Smooth muscle cell (in vitro differentiated cells): ENCODE data around the gene BAZ2B. TPM values are rescaled to one million over a fixed set of nuclear protein-coding genes. Genes with fewer than 3 reads are reported as not detected.
"Not testable (repeated sequence)": the region's sequence is repeated elsewhere in the genome, so short reads cannot be mapped to it uniquely, and the experiment has no call there.

Experiments used
- DNase-seq: peaks from one replicate; lab custom pipeline; 2025; ENCODE audit not compliant: unreplicated experiment; lab: John Stamatoyannopoulos, UW
- H2AFZ ChIP-seq: fragments of 200-600 bp; sonication (generic); 2 replicates; pipeline ENCODE4 v1.6.0; 2016; ENCODE audit warnings: antibody characterized with exemption, low read depth, mild to moderate bottlenecking
- H3F3A ChIP-seq: fragments of 200-600 bp; sonication (generic); 2 replicates; pipeline ENCODE4 v1.6.0; 2017; ENCODE audit warnings: antibody characterized with exemption, low read depth
- H3K27ac ChIP-seq: fragments of 200-600 bp; sonication (generic); 2 replicates; pipeline ENCODE4 v1.5.1; 2016; ENCODE audit warnings: low read depth, mild to moderate bottlenecking
- H3K27me3 ChIP-seq: fragments of 200-600 bp; sonication (generic); 2 replicates; pipeline ENCODE4 v1.6.1; 2016; ENCODE audit warnings: low read depth, mild to moderate bottlenecking
- H3K36me3 ChIP-seq: fragments of 200-600 bp; sonication (generic); 2 replicates; pipeline ENCODE4 v1.5.1; 2016; ENCODE audit warnings: low read depth
- H3K4me1 ChIP-seq: fragments of 200-600 bp; sonication (generic); 2 replicates; pipeline ENCODE4 v1.5.1; 2016; ENCODE audit warnings: low read depth
- H3K4me2 ChIP-seq: fragments of 200-600 bp; sonication (generic); 2 replicates; pipeline ENCODE4 v1.6.0; 2016; ENCODE audit warnings: mild to moderate bottlenecking
- H3K4me3 ChIP-seq: fragments of 200-600 bp; sonication (generic); 2 replicates; pipeline ENCODE4 v1.5.1; 2016; ENCODE audit warnings: mild to moderate bottlenecking
- H3K79me2 ChIP-seq: fragments of 200-600 bp; sonication (generic); 2 replicates; pipeline ENCODE4 v1.6.0; 2016; ENCODE audit warnings: low read depth, mild to moderate bottlenecking
- H3K9ac ChIP-seq: fragments of 200-600 bp; sonication (generic); 2 replicates; pipeline ENCODE4 v1.6.0; 2016; ENCODE audit warnings: low read depth
- H3K9me3 ChIP-seq: fragments of 200-600 bp; sonication (generic); replicated peaks from 2 replicates; pipeline ENCODE4 v1.5.1; 2016; ENCODE audit warnings: low read depth
- H4K20me1 ChIP-seq: fragments of 200-600 bp; sonication (generic); 2 replicates; pipeline ENCODE4 v1.6.0; 2016; ENCODE audit warnings: low read depth
- WGBS: methylation state at CpG from one replicate; pipeline ENCODE4 v1.1.7; 2016; ENCODE audit warnings: low lambda C conversion rate; 5-methylcytosine and 5-hydroxymethylcytosine counted together
- polyA plus RNA-seq: library from polyadenylated mRNA; unstranded; fragments of >200 nt; fragmentation: Nextera tagmentation; extraction: Ambion mirVana; gene quantifications from 2 replicates; pipeline ENCODE4 v1.2.1, GENCODE V29; 2016
- total RNA-seq: library from RNA; depleted of rRNA; stranded (reverse); fragments of >200 nt; gene quantifications from 2 replicates; pipeline ENCODE4 v1.2.3, GENCODE V29; 2014
- TF ChIP-seq, protein P1 (sequence below): fragments of 200-600 bp; sonication (generic); IDR thresholded peaks from 2 replicates; pipeline ENCODE4 v1.5.1; 2017; ENCODE audit warnings: borderline replicate concordance, mild to moderate bottlenecking, antibody characterized with exemption; ENCODE audit not compliant: insufficient read depth, poor library complexity, severe bottlenecking

The BAZ2B gene
- total and polyA plus RNA-seq, 2 experiments from 2014 or later: 27.7 to 58.5 TPM

DNA sequence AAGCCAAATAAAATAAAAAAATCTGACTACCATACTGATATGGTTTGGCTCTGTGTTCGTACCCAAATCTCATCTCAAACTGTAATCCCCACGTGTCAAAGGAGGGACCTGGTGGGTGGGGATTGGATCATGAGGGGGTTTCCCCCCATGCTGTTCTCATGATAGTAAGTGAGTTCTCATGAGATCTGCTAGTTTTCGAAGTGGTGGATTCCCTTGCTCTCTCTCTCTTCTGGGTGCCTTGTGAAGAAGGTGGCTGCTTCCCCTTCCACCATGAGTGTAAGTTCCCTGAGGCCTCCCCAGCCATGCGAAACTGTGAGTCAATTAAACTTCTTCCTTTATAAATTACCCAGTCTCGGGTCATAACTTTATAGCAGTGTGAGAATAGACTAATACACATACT, 206.1 kb downstream of the BAZ2B start:
- Histone ChIP-seq H3K4me1 (no peaks in the 10 kb centered on the region), H3F3A (no peaks in the 10 kb centered on the region), H2AFZ (no peak overlapping the region), H3K79me2 (no peaks in the 10 kb centered on the region), H3K9me3 (no peaks in the 10 kb centered on the region), H3K4me3 (no peak overlapping the region), H4K20me1 (no peaks in the 10 kb centered on the region), H3K36me3 (peaks cover 4% of the 10 kb centered on the region), H3K4me2 (no peak overlapping the region), H3K27ac (no peak overlapping the region), H3K27me3 (no peaks in the 10 kb centered on the region), H3K9ac (no peak overlapping the region)
- no peak for DNase-seq
- 96% methylated on average over 5 of the region's 5 CpGs for WGBS
- TF ChIP-seq, protein P1, sequence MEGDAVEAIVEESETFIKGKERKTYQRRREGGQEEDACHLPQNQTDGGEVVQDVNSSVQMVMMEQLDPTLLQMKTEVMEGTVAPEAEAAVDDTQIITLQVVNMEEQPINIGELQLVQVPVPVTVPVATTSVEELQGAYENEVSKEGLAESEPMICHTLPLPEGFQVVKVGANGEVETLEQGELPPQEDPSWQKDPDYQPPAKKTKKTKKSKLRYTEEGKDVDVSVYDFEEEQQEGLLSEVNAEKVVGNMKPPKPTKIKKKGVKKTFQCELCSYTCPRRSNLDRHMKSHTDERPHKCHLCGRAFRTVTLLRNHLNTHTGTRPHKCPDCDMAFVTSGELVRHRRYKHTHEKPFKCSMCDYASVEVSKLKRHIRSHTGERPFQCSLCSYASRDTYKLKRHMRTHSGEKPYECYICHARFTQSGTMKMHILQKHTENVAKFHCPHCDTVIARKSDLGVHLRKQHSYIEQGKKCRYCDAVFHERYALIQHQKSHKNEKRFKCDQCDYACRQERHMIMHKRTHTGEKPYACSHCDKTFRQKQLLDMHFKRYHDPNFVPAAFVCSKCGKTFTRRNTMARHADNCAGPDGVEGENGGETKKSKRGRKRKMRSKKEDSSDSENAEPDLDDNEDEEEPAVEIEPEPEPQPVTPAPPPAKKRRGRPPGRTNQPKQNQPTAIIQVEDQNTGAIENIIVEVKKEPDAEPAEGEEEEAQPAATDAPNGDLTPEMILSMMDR: no peak

DNA sequence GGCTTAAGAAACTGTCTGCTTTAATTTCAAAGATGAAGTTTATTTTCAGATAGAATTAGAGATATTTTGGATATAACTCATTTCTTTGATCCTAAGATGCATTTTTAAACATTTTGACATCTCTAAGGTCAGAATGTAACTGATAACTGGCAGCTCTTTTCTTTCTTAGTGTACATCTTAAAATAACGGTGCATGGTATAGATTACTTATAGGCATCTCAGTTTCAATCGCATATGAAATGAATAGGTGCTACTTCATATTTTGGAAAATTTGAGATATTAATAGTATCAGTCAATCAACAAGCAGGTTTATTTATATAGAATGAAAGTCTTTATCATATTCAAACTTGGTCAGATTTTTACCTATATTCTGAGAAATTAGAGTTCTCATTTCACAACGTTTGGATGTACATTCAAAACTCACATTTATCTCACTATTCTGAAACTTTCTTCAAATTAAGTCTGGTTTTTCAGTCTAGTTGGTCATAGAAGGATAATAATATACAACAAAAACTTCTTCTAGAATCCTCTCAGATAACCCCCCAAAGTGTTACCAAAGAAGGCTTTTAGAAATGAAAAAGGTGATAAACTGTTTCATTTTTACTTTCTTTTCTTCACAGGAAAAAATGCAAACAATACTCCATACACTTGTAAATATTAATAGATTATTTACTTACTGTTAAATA, 207.1 kb downstream of the BAZ2B start:
- Histone ChIP-seq H3F3A (no peaks in the 10 kb centered on the region), H3K4me1 (no peaks in the 10 kb centered on the region), H3K4me2 (no peak overlapping the region), H3K79me2 (no peaks in the 10 kb centered on the region), H3K36me3 (peaks cover 10% of the 10 kb centered on the region), H3K9ac (no peak overlapping the region), H3K9me3 (no peaks in the 10 kb centered on the region), H3K27ac (no peak overlapping the region), H4K20me1 (no peaks in the 10 kb centered on the region), H3K27me3 (no peaks in the 10 kb centered on the region), H2AFZ (no peak overlapping the region), H3K4me3 (no peak overlapping the region)
- WGBS: 92% methylated on average over 3 of the region's 3 CpGs
- no peak for DNase-seq
- TF ChIP-seq, protein P1: no peak

DNA sequence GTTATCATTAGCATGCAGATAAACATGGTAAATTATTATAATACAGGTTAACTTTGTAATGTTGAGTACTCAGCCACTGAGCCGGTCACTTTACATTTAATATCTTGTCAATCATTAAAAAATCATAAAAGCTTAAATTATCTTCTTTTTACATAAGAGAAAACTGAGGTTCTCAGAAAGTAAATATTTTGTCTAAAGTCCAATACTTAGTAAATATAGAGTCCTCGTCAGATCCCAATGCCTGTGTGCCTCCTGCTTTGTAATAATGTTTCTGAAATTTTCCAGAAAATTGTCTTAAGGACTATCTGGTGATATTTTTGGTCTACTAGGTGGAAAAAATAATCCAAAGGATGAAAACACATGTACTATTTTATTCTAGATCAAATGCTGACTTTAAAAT, 213.6 kb downstream of the BAZ2B start:
- no peak overlapping the region for H3K9ac ChIP-seq
- no peaks in the 10 kb centered on the region for H3K9me3 ChIP-seq
- WGBS: 94% methylated on average over 2 of the region's 2 CpGs
- H4K20me1 ChIP-seq: no peaks in the 10 kb centered on the region
- no peak overlapping the region for H3K27ac ChIP-seq
- no peaks in the 10 kb centered on the region for H3K27me3 ChIP-seq
- H3K4me3 ChIP-seq: no peak overlapping the region
- no peaks in the 10 kb centered on the region for H3F3A ChIP-seq
- H3K4me2 ChIP-seq: no peak overlapping the region
- H3K36me3 ChIP-seq: peaks cover 8% of the 10 kb centered on the region
- H3K4me1 ChIP-seq: peaks cover 7% of the 10 kb centered on the region
- no peak for DNase-seq
- TF ChIP-seq, protein P1: no peak
- H3K79me2 ChIP-seq: no peaks in the 10 kb centered on the region
- H2AFZ ChIP-seq: no peak overlapping the region

DNA sequence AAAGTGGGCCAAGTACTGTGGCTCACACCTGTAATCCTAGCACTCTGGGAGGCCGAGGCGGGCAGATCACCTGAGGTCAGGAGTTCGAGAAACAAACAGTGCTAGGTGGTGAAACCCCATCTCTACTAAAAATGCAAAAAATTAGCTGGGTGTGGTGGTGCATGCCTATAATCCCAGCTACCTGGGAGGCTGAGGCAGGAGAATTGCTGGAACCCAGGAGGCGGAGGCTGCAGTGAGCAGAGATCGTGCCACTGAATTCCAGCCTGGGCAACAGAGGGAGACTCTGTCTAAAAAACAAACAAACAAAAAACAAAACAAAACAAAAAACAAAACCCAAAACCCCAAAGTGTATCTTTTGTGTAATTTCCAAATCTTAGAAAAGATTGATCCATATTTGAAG, 214.2 kb downstream of the BAZ2B start:
- not testable (repeated sequence) for H4K20me1 ChIP-seq, H3K9me3 ChIP-seq, H3K4me1 ChIP-seq, DNase-seq, H3F3A ChIP-seq, H3K9ac ChIP-seq, H3K27me3 ChIP-seq, H3K4me3 ChIP-seq, H3K4me2 ChIP-seq, H3K36me3 ChIP-seq, H3K79me2 ChIP-seq, H2AFZ ChIP-seq, H3K27ac ChIP-seq
- 97% methylated on average over 5 of the region's 5 CpGs for WGBS
